Measurements from ENCODE around the gene PROK1. TPM values are rescaled to one million over a fixed set of nuclear protein-coding genes. Genes with fewer than 3 reads are reported as not detected.

PROK1 gene
- total and polyA plus RNA-seq, 2 experiments from 2014 or later = not detected

DNA sequence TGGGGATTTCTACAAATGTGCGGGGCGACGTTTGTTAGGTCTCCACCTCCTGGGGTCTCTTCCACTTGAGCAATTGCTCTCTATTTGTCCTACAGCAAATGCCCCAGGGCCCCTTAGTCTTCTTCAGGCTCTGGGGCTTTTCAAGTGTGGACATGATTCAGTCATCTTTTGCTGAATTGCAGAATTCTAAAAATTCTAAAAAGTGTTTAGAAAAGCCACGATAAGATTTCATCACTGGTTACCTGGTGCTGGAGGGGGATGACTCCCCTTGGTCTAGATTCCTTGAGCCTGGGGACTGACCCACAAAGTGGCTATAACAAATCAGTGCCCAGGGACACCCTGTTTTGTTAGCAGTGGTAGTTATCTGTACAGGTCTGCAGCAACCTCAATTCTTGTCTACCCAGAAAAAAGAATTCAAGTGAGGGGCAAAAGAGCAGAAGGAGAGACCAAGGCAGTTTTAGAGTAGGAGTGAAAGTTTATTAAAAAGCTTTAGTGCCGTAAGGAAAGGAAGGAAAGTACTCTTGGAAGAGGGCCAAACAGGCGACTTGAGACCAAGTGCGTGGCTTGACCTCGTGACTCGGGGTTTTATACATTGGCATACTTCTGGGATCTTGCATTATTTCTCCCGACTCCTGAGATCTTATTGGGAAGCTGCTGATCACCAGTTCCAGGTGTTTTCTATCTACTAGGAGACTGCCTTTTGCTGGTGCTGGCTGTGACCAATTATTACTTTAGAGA lies 25.2 kb downstream of the PROK1 start:
- H3K9me2 ChIP-seq (ENCODE audit: insufficient read depth) = no peaks in the 10 kb centered on the region
- H3F3A ChIP-seq (replicated peaks; ENCODE audit: low read depth) = no peaks in the 10 kb centered on the region
- DNase-seq (ENCODE audit: low spot score) (no peak), ATAC-seq (no peak)
- no peaks in the 10 kb centered on the region for H3K36me3 Mint-ChIP-seq (ENCODE audit: low read depth)
- no peak overlapping the region for H3K27ac Mint-ChIP-seq
- TF ChIP-seq ZNF114 (CRISPR knock-in tag; IDR thresholded peaks at IDR 0.05) (no peak), JUNB (IDR thresholded peaks at IDR 0.05; ENCODE audit: unreplicated experiment) (no peak), EZH2 (IDR thresholded peaks at IDR 0.05; ENCODE audit: low read depth, unreplicated experiment) (no peak), POLR2AphosphoS5 (IDR thresholded peaks at IDR 0.05; ENCODE audit: low read depth) (no peak), STAT1 (IDR thresholded peaks at IDR 0.05; ENCODE audit: unreplicated experiment) (no peak), NANOG (IDR thresholded peaks at IDR 0.05; ENCODE audit: borderline replicate concordance) (no peak), ZNF331 (CRISPR knock-in tag; IDR thresholded peaks at IDR 0.05; ENCODE audit: low read depth) (no peak), EZH2phosphoT487 (IDR thresholded peaks at IDR 0.05; ENCODE audit: unreplicated experiment) (no peak), CREB1 (CRISPR knock-in tag; IDR thresholded peaks at IDR 0.05; ENCODE audit: low read depth) (no peak)
- TF ChIP-seq, protein P1, sequence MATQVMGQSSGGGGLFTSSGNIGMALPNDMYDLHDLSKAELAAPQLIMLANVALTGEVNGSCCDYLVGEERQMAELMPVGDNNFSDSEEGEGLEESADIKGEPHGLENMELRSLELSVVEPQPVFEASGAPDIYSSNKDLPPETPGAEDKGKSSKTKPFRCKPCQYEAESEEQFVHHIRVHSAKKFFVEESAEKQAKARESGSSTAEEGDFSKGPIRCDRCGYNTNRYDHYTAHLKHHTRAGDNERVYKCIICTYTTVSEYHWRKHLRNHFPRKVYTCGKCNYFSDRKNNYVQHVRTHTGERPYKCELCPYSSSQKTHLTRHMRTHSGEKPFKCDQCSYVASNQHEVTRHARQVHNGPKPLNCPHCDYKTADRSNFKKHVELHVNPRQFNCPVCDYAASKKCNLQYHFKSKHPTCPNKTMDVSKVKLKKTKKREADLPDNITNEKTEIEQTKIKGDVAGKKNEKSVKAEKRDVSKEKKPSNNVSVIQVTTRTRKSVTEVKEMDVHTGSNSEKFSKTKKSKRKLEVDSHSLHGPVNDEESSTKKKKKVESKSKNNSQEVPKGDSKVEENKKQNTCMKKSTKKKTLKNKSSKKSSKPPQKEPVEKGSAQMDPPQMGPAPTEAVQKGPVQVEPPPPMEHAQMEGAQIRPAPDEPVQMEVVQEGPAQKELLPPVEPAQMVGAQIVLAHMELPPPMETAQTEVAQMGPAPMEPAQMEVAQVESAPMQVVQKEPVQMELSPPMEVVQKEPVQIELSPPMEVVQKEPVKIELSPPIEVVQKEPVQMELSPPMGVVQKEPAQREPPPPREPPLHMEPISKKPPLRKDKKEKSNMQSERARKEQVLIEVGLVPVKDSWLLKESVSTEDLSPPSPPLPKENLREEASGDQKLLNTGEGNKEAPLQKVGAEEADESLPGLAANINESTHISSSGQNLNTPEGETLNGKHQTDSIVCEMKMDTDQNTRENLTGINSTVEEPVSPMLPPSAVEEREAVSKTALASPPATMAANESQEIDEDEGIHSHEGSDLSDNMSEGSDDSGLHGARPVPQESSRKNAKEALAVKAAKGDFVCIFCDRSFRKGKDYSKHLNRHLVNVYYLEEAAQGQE (IDR thresholded peaks at IDR 0.05; ENCODE audit: unreplicated experiment) = no peak
- TF ChIP-seq, protein P2, sequence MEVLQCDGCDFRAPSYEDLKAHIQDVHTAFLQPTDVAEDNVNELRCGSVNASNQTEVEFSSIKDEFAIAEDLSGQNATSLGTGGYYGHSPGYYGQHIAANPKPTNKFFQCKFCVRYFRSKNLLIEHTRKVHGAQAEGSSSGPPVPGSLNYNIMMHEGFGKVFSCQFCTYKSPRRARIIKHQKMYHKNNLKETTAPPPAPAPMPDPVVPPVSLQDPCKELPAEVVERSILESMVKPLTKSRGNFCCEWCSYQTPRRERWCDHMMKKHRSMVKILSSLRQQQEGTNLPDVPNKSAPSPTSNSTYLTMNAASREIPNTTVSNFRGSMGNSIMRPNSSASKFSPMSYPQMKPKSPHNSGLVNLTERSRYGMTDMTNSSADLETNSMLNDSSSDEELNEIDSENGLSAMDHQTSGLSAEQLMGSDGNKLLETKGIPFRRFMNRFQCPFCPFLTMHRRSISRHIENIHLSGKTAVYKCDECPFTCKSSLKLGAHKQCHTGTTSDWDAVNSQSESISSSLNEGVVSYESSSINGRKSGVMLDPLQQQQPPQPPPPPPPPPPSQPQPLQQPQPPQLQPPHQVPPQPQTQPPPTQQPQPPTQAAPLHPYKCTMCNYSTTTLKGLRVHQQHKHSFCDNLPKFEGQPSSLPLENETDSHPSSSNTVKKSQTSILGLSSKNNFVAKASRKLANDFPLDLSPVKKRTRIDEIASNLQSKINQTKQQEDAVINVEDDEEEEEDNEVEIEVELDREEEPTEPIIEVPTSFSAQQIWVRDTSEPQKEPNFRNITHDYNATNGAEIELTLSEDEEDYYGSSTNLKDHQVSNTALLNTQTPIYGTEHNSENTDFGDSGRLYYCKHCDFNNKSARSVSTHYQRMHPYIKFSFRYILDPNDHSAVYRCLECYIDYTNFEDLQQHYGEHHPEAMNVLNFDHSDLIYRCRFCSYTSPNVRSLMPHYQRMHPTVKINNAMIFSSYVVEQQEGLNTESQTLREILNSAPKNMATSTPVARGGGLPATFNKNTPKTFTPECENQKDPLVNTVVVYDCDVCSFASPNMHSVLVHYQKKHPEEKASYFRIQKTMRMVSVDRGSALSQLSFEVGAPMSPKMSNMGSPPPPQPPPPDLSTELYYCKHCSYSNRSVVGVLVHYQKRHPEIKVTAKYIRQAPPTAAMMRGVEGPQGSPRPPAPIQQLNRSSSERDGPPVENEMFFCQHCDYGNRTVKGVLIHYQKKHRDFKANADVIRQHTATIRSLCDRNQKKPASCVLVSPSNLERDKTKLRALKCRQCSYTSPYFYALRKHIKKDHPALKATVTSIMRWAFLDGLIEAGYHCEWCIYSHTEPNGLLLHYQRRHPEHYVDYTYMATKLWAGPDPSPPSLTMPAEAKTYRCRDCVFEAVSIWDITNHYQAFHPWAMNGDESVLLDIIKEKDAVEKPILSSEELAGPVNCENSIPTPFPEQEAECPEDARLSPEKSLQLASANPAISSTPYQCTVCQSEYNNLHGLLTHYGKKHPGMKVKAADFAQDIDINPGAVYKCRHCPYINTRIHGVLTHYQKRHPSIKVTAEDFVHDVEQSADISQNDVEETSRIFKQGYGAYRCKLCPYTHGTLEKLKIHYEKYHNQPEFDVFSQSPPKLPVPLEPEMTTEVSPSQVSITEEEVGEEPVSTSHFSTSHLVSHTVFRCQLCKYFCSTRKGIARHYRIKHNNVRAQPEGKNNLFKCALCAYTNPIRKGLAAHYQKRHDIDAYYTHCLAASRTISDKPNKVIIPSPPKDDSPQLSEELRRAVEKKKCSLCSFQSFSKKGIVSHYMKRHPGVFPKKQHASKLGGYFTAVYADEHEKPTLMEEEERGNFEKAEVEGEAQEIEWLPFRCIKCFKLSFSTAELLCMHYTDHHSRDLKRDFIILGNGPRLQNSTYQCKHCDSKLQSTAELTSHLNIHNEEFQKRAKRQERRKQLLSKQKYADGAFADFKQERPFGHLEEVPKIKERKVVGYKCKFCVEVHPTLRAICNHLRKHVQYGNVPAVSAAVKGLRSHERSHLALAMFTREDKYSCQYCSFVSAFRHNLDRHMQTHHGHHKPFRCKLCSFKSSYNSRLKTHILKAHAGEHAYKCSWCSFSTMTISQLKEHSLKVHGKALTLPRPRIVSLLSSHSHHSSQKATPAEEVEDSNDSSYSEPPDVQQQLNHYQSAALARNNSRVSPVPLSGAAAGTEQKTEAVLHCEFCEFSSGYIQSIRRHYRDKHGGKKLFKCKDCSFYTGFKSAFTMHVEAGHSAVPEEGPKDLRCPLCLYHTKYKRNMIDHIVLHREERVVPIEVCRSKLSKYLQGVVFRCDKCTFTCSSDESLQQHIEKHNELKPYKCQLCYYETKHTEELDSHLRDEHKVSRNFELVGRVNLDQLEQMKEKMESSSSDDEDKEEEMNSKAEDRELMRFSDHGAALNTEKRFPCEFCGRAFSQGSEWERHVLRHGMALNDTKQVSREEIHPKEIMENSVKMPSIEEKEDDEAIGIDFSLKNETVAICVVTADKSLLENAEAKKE (CRISPR knock-in tag; IDR thresholded peaks at IDR 0.05) = no peak
- TF ChIP-seq, protein P3, sequence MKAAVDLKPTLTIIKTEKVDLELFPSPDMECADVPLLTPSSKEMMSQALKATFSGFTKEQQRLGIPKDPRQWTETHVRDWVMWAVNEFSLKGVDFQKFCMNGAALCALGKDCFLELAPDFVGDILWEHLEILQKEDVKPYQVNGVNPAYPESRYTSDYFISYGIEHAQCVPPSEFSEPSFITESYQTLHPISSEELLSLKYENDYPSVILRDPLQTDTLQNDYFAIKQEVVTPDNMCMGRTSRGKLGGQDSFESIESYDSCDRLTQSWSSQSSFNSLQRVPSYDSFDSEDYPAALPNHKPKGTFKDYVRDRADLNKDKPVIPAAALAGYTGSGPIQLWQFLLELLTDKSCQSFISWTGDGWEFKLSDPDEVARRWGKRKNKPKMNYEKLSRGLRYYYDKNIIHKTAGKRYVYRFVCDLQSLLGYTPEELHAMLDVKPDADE (IDR thresholded peaks at IDR 0.05) = no peak
- TF ChIP-seq, protein P4, sequence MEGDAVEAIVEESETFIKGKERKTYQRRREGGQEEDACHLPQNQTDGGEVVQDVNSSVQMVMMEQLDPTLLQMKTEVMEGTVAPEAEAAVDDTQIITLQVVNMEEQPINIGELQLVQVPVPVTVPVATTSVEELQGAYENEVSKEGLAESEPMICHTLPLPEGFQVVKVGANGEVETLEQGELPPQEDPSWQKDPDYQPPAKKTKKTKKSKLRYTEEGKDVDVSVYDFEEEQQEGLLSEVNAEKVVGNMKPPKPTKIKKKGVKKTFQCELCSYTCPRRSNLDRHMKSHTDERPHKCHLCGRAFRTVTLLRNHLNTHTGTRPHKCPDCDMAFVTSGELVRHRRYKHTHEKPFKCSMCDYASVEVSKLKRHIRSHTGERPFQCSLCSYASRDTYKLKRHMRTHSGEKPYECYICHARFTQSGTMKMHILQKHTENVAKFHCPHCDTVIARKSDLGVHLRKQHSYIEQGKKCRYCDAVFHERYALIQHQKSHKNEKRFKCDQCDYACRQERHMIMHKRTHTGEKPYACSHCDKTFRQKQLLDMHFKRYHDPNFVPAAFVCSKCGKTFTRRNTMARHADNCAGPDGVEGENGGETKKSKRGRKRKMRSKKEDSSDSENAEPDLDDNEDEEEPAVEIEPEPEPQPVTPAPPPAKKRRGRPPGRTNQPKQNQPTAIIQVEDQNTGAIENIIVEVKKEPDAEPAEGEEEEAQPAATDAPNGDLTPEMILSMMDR (conservative IDR thresholded peaks at IDR 0.05; ENCODE audit: low read depth in 2 of 2) = no peak
- peaks cover 24% of the 10 kb centered on the region for H3K4me1 Mint-ChIP-seq
- H3K27ac ChIP-seq (ENCODE audit: low read depth) = no peak overlapping the region
- no peak overlapping the region for H3K4me3 Mint-ChIP-seq
- H3K9me3 Mint-ChIP-seq = no peaks in the 10 kb centered on the region
- peaks cover 14% of the 10 kb centered on the region for H3K27me3 Mint-ChIP-seq (ENCODE audit: insufficient read depth, low read depth, poor library complexity)
- H3K4me1 ChIP-seq (ENCODE audit: insufficient read depth) = no peaks in the 10 kb centered on the region
- H3K27me3 ChIP-seq (ENCODE audit: insufficient read depth) = no peaks in the 10 kb centered on the region
- no peak overlapping the region for H2AFZ ChIP-seq
- H3K36me3 ChIP-seq (ENCODE audit: insufficient read depth) = no peaks in the 10 kb centered on the region
- H3K4me2 ChIP-seq = no peak overlapping the region
- H3K79me2 ChIP-seq (replicated peaks; ENCODE audit: insufficient read depth) = no peaks in the 10 kb centered on the region
- H3K4me3 ChIP-seq = no peak overlapping the region
- no peaks in the 10 kb centered on the region for H4K20me1 ChIP-seq (replicated peaks; ENCODE audit: insufficient read depth)
